Measurements from ENCODE around the gene BCKDK.

DNA sequence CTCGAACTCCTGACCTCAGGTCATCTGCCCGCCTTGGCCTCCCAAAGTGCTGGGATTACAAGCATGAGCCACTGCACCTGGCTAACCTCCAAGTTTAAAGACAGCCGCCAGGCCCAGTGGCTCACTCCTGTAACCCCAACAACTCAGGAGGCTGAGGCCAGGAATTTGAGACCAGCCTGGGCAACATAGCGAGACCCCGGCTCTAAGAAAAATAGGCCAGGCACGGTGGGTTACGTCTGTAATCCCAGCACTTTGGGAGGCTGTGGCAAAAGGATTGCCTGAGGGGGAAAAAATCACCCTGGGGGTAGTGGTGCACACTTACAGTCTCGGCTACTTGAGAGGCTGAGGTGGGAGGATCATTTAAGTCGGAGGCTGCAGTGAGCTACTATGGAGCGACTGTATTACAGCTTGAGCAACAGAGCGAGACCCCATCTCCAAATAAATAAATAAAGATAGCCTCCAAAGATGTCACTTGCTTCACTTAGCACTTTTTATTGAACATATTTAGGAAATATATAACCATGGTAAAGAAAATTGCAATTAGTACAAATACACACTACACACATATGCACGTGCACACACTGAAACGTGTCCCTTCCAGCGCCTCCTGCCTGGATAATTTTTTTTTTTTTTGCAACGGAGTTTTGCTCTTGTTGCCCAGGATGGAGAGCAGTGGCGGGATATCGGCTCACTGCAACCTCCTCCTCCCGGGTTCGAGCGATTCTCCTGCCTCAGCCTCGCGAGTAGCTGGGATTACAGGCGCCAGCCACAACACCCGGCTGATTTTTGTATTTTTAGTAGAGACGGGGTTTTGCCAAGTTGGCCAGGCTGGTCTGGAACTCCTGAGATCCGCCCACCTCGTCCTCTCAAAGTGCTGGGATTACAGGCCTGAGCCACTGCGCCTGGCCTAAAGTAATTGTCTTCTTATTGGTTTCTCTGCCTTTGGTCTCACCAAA is 1.4 kb upstream of the BCKDK start:
- TF ChIP-seq EP300 (IDR thresholded peaks at IDR 0.05) = no peak
- TF ChIP-seq, protein P1, sequence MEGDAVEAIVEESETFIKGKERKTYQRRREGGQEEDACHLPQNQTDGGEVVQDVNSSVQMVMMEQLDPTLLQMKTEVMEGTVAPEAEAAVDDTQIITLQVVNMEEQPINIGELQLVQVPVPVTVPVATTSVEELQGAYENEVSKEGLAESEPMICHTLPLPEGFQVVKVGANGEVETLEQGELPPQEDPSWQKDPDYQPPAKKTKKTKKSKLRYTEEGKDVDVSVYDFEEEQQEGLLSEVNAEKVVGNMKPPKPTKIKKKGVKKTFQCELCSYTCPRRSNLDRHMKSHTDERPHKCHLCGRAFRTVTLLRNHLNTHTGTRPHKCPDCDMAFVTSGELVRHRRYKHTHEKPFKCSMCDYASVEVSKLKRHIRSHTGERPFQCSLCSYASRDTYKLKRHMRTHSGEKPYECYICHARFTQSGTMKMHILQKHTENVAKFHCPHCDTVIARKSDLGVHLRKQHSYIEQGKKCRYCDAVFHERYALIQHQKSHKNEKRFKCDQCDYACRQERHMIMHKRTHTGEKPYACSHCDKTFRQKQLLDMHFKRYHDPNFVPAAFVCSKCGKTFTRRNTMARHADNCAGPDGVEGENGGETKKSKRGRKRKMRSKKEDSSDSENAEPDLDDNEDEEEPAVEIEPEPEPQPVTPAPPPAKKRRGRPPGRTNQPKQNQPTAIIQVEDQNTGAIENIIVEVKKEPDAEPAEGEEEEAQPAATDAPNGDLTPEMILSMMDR (IDR thresholded peaks at IDR 0.05) = no peak
- no peak for TF ChIP-seq POLR2A (IDR thresholded peaks at IDR 0.05)

All from tibial nerve (tissue), 4 donors.